ENCODE data around the gene PTPRN2. TPM values are rescaled to one million over a fixed set of nuclear protein-coding genes. Genes with fewer than 3 reads are reported as not detected.

Gene PTPRN2
- total RNA-seq, 1 experiment from 2014 or later: 4.4 TPM

GRCh38 chr7:157998884-157999552 is 588.6 kb downstream of the PTPRN2 start:
- no peak for DNase-seq (ENCODE audit: low spot score)

- DNase-seq (ENCODE audit: low spot score): no peak
These were observed 590.2 kb downstream of the PTPRN2 start for GRCh38 chr7:157997471-157997870.

GRCh38 chr7:157997080-157997440 is 590.6 kb downstream of the PTPRN2 start:
- DNase-seq (ENCODE audit: low spot score): no peak

- no peak for DNase-seq (ENCODE audit: low spot score)
These were observed 591.1 kb downstream of the PTPRN2 start for GRCh38 chr7:157996359-157997079.

- DNase-seq (ENCODE audit: low spot score): no peak
These were observed 591.8 kb downstream of the PTPRN2 start for GRCh38 chr7:157995815-157996214.

GRCh38 chr7:157994319-157994718 is 593.3 kb downstream of the PTPRN2 start:
- no peak for DNase-seq (ENCODE audit: low spot score)

- DNase-seq (ENCODE audit: low spot score): no peak
These were observed 594.1 kb downstream of the PTPRN2 start for GRCh38 chr7:157993406-157994105.

GRCh38 chr7:157992511-157993160 is 595.0 kb downstream of the PTPRN2 start:
- DNase-seq (ENCODE audit: low spot score): no peak

- no peak for DNase-seq (ENCODE audit: low spot score)
These were observed 595.9 kb downstream of the PTPRN2 start for GRCh38 chr7:157991761-157992160.

GRCh38 chr7:157991351-157991750 is 596.3 kb downstream of the PTPRN2 start:
- no peak for DNase-seq (ENCODE audit: low spot score)

GRCh38 chr7:157990881-157991250 is 596.8 kb downstream of the PTPRN2 start:
- DNase-seq (ENCODE audit: low spot score): no peak

GRCh38 chr7:157990226-157990880 is 597.3 kb downstream of the PTPRN2 start:
- DNase-seq (ENCODE audit: low spot score): no peak

GRCh38 chr7:157989589-157989988 is 598.0 kb downstream of the PTPRN2 start:
- no peak for DNase-seq (ENCODE audit: low spot score)

- DNase-seq (ENCODE audit: low spot score): no peak
These were observed 599.7 kb downstream of the PTPRN2 start for GRCh38 chr7:157987906-157988305.

GRCh38 chr7:157986051-157986450 is 601.6 kb downstream of the PTPRN2 start:
- no peak for DNase-seq (ENCODE audit: low spot score)

GRCh38 chr7:157985636-157986035 is 602.0 kb downstream of the PTPRN2 start:
- DNase-seq (ENCODE audit: low spot score): no peak

- DNase-seq (ENCODE audit: low spot score): no peak
These were observed 603.0 kb downstream of the PTPRN2 start for GRCh38 chr7:157984423-157985163.

- no peak for DNase-seq (ENCODE audit: low spot score)
These were observed 603.9 kb downstream of the PTPRN2 start for GRCh38 chr7:157983502-157984422.

GRCh38 chr7:157981778-157982177 is 605.8 kb downstream of the PTPRN2 start:
- no peak for DNase-seq (ENCODE audit: low spot score)

GRCh38 chr7:157980774-157981173 is 606.8 kb downstream of the PTPRN2 start:
- DNase-seq (ENCODE audit: low spot score): no peak
